UCSD-AML1 (cell line): Measurements from ENCODE around the gene UBE2U.

Experiments used
- DNase-seq: peaks from one replicate; lab custom pipeline; 2025; ENCODE audit not compliant: unreplicated experiment; lab: John Stamatoyannopoulos, UW

Gene UBE2U

DNA sequence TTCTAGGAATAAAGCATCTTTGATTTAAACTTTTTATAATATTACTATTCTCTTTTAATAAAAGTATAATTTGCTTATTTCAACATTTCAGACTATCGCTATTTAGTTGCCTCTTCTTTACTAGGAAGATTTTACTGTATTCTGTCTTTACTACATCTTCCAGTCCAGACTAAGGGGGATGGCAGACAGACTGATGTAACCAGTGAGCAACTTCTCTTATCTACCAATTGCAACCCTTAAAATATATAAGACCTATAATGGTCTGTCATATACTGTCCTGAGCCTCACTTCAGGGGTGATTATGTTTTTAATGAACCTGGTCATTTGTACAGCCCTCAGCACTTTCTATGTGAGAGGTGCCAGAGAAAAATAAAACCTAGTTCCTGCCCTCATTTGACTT lies 87.0 kb downstream of the UBE2U start:
- no peak for DNase-seq

DNA sequence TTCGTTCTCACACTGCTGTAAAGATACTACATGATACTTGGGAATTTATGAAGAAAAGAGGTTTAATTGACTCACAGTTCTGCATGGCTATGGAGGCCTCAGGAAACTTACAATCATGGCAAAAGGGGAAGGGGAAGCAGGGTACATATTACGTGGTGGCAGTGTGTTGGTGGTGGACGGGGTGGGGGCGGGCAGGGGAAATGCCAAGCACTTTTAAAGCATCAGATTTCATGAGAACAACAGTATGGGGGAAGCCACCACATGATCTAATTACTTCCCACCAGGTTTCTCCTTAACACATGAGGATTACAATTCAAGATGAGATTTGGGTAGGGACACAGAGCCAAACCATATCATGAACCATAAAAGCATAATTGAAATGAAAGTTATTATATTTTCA lies 88.5 kb downstream of the UBE2U start:
- DNase-seq = no peak

DNA sequence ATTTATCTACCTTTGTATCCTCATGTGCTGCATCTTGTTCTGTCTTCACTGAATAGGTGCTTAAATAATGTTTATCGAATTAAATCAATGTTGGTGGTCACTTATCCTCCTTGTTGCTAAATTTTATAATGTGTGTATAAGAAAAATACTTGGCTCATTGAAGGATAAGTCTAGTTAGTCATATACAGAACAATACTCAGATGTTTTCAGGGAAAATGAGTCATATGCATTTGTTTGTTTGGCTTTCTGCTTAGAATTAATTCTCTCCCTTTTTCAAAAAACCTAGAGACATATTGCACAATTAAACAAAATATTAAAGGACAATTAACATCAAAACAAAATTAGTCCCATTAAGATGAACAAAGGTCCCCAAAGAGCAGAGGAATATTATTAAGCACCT lies 89.0 kb downstream of the UBE2U start:
- DNase-seq = no peak

DNA sequence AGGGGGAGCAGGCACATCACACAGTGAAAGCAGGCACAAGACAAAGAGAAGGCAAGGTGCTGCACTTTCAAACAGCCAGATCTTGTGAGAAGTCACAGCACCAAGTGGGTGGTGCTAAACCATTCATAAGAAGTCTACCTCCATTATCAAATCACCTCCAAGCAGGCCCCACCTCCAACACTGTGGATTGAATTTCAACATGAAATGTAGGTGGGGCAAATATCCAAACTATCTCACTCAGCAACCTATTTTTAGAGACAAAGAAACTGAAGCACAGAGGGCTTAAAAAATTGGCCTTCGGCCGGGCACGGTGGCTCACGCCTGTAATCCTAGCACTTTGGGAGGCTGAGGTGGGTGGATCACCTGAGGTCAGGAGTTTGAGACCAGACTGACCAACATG lies 90.4 kb downstream of the UBE2U start:
- no peak for DNase-seq

DNA sequence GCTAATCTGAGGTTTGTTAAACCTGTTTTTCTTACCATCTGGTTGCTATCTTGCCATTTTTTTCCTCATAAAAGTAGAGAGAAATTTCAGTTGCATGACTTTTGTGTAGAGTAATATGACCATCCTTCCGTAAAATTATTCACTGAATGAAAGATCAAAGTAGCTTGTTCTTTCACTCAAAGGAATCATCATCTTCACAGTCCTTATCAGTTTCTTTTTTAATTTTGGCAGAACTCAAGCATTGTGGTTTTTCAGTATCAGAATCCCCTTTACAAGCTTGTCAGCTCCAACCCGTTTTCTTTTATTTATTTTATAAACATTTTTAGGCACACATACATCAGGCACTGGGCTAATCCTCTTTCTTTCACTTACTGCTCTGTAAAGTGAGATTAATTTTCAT lies 91.7 kb downstream of the UBE2U start:
- DNase-seq = no peak

DNA sequence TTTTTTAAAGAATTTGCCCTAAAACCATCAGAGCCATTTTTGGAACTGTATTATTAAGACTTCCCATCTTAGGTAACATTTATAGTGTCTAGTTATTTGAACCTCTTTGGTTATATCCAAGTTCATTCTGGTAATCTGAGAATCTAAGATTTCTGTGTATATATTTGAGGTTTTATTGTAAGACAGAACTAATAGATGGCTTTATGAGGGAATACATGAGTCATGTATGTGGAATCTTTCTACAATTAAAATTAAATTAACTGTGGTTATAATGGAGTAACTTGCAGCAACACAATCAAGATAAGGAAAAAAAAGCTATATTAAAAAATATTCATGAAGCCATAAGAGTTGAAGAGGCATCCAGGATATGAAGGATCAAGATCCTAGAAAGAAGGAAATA lies 92.1 kb downstream of the UBE2U start:
- DNase-seq = no peak

DNA sequence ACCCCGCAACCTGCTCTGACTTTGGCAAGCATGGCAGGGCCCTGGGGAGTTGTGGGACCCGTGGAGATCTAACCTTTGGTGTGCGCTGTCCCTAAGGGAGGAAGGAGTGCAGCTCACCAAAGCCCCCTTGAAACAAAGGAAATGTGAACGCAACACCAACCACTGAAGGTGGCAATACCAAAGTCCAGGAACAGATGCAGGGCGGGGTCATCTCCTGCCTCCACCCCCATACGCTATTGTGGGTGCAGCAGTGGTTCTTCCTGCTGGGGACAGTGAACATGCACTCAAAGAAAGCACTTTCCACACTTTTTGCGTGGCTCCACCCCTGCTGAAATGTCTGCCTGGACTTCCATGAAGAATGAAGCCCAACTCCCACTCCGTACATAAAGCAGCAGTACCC lies 93.0 kb downstream of the UBE2U start:
- no peak for DNase-seq

DNA sequence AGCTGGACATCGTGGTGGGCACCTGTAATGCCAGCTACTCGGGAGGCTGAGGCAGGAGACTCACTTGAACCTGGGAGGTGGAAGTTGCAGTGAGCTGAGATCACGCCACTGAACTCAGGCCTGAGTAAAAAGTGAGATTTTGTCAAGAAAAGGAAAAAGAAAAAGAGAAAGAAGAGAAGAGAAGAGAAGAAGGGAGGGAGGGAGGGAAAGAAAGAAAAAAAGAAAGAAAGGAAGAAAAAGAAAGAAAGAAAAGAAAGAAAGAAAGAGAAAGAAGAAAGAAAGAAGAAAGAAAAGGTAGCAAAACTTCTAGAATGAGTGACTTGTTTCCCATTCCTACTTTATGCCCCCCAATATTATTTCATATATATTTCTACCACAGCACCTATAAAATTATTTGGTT lies 98.8 kb downstream of the UBE2U start:
- DNase-seq = no peak

DNA sequence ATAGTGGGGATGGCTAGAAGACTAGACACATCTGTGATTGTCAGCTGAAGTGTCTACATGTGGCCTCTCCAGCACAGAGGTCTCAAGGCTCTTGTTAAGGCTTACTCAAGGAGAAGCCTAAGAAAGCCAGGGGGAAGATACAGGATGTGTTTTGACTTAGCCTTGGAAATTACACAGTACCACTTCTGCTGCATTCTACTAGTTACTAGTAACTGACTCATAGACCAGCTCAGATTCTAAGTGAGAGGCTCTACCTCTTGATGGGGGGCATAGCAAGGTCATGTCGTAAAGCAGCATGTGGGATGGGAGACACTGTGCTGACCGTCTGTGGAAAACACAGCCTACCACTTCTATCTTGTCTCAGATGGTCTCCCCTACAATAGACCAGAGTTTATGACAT lies 99.5 kb downstream of the UBE2U start:
- DNase-seq = no peak

DNA sequence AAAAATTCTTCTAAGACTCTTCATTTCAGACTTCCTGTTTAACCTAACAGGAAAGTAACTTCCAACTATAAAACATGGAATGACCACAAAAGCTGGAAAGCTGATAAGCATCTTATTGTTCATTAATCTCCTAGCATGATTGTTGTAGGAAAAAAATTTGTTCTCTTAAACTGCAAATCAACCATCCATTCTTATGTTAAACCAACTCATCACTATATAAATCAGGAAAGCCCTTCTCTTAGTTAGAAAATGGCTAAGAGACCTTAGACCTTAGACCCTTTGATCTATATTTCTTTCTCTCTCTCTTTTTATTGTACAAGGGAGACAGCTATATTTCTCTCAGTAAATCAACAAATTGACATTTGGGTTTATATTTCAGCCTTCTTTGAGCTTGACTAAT lies 101.4 kb downstream of the UBE2U start:
- no peak for DNase-seq

DNA sequence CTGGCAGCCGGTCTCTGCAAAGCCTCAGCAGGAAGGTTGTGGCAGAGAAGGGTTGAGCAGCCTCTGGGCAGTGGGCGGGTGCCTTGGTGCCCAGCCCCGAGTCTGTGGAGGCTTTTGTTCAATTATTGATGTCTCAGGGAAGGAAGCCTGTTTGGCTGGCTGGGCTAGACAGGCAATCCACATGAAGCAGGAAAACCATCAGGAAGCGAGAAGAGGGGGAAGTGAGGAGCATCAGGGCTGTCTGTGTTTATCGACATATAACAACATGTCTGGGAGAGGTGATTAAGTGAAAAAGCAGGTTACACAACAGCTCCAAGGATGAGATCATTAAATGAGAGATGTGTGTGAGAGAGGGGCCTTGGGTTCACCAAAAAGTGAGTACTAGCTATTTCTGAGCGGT lies 105.4 kb downstream of the UBE2U start:
- DNase-seq = peak; percentile 62

DNA sequence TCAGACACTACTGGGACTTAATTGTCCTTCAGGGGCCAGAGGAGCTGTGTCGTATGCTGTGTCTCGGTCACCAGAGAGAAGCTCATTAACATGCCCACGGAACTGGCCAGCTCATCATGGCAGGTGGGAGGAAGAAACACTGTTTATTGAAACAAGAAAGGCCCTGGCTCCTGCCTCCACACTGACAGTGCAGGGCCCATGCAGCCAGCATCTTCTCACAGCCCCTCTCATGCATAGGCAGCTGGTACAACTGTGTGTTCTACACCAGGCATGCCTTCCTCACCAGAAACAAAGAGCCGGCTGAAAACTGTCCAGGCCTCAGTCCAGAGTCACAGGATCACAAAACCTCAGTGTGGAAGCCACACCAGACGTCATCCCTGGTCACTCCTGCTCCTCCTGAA lies 106.0 kb downstream of the UBE2U start:
- DNase-seq = no peak

DNA sequence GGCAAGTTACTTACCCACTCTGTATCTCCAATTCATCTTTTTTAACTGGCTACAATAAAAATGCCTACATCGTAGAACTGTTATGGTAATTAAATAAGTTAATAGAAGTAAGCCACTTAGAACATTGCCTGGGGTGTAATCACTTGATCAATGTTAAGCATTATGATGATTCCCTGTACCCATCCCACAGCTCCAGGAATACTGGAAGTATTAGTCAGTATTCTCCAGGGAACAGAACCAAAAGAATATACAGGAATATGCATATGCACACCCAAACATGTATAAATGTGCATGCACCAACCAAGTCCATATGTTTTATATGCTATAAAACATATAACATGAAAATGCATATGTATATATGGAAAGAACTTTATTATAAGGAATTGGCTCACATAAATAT lies 107.3 kb downstream of the UBE2U start:
- no peak for DNase-seq

DNA sequence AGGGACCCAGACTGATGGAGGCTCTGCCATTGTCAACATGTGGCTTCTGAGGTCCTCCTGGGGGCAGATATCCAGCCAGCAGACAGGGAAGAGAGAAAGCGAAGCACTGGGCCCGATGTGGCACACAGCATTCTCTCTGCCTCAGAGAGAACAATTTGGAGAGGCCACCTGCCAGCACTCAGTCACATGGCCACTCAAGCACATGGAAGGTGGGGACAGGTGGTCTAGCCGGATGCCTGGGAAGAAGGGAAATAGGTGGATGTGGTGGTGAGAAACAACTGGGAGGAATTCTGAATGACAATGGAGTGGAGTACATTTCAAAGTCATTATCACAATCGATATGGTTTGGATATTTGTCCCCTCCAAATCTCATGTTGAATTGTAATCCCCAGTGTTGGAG lies 109.0 kb downstream of the UBE2U start:
- no peak for DNase-seq

DNA sequence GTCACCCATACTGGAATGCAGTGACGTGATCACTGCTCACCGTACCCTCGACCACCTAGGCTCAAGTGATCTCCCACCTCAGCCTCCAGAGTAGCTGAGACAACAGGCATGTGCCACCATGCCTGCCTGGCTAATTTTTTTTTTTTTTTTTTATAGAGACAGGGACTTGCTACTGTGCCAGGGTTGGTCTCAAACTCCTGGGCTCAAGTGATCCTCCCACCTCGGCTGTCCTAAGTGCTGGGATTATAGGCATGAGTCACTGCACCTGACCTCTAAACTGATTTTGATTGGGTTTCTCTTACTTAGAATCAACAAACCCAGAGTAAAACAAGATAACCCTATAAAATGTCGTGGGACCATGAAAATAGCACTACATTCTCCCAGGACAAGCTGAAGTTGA lies 112.0 kb downstream of the UBE2U start:
- no peak for DNase-seq
